Upper lobe of left lung (tissue), 4 donors: ENCODE data around the gene TMEM258.

ENCODE experiments used
- POLR2AphosphoS5 ChIP-seq, 2 donors: sonication (generic); formaldehyde crosslinking; IDR thresholded peaks; one replicate each; pipeline ENCODE4 v1.5.1; 2017; ENCODE audit warnings: antibody characterized with exemption in 2 of 2
- TF ChIP-seq, protein P1 (sequence below), 6 experiments: fragments of 450-650 bp in 4 of 6; fragments of 200-600 bp in 2 of 6; sonication (generic) in 2 of 6; IDR thresholded peaks; one replicate each; pipeline ENCODE4 v1.5.1; 2016 to 2019; ENCODE audit warnings: antibody characterized with exemption in 6 of 6

DNA sequence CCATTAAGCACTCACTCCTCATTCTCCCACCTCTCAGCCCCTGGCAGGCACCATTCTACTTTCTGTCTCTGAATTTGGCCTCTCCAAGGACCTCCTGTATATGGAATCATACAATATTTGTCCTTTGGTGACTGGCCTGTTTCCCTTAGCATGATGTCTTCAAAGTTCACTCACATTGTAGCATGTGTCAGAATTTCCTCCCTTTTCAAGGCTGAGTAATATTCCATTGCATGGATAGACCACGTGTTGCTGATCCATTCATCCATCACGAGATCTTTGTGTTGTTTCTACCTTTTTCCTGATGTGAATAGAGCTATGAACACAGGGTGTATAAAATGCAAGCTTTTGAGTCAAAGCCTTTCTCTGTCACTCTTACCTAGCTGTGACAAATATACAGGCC lies 47.3 kb upstream of the TMEM258 start:
- TF ChIP-seq, protein P1, sequence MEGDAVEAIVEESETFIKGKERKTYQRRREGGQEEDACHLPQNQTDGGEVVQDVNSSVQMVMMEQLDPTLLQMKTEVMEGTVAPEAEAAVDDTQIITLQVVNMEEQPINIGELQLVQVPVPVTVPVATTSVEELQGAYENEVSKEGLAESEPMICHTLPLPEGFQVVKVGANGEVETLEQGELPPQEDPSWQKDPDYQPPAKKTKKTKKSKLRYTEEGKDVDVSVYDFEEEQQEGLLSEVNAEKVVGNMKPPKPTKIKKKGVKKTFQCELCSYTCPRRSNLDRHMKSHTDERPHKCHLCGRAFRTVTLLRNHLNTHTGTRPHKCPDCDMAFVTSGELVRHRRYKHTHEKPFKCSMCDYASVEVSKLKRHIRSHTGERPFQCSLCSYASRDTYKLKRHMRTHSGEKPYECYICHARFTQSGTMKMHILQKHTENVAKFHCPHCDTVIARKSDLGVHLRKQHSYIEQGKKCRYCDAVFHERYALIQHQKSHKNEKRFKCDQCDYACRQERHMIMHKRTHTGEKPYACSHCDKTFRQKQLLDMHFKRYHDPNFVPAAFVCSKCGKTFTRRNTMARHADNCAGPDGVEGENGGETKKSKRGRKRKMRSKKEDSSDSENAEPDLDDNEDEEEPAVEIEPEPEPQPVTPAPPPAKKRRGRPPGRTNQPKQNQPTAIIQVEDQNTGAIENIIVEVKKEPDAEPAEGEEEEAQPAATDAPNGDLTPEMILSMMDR (IDR thresholded peaks at IDR 0.05) = no peak
- TF ChIP-seq POLR2AphosphoS5 (IDR thresholded peaks at IDR 0.05) = no peak
